GM08714 (cell line): ENCODE results near the gene CHPF2.
A peak's percentile ranks its signal among the peaks of the same experiment; 100 is the strongest.

ENCODE experiments used
- H3K4me3 ChIP-seq: fragments of 200-500 bp; sonication (Bioruptor generic); 2 replicates; pipeline ENCODE4 v1.5.1; 2014; ENCODE audit warnings: mild to moderate bottlenecking, low read length, inconsistent platforms
- ZNF274 ChIP-seq: IDR thresholded peaks from 2 replicates; pipeline ENCODE4 v1.6.1; 2012; ENCODE audit warnings: mild to moderate bottlenecking, low read depth, low read length

The CHPF2 gene

GRCh38 chr7:151242159-151243044 lies 10.1 kb downstream of the CHPF2 start:
- no peak overlapping the region for H3K4me3 ChIP-seq
- no peak for TF ChIP-seq ZNF274

- no peak overlapping the region for H3K4me3 ChIP-seq
- TF ChIP-seq ZNF274, result no peak
Measured at GRCh38 chr7:151243045-151243349, 10.7 kb downstream of the CHPF2 start.

- no peak for TF ChIP-seq ZNF274
- no peak overlapping the region; the same call in 1 of the 2 replicates for H3K4me3 ChIP-seq
Measured at GRCh38 chr7:151243408-151244195, 11.3 kb downstream of the CHPF2 start.

DNA sequence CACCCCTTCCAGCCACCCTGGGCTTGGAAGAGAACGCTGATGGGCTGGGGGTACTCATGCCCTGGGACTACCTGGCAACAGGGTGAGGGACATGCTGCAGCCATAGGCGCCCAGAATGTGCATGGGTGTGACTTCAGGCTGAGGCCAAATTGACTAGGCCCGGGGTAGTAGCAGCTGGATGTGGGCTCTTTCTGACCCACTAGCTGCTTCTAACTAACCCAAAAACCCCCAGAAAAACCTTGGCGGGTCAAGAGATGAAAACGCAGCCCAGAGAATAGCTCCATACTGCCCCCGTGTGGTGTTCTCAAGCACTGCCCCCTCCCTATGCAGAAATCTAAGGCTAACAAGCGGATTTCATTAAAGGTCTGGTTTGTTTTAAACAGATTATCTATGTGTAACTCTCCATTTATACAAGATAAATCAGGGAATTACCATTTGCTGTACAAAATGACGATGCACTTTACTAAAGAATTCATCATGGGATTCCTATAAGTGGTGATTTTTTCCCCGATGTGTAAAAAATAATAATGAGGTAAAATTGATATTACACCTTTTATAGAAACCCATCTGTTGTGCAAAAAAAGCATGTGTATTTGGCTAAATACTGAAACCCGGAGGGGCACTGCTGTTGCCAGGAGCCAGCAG lies 12.0 kb downstream of the CHPF2 start:
- TF ChIP-seq ZNF274, result no peak
- H3K4me3 ChIP-seq, result no peak overlapping the region

- TF ChIP-seq ZNF274, result no peak
- peak overlapping the region; percentile 6; the same call in 1 of the 2 replicates for H3K4me3 ChIP-seq
Measured at GRCh38 chr7:151244841-151245346, 12.6 kb downstream of the CHPF2 start.

DNA sequence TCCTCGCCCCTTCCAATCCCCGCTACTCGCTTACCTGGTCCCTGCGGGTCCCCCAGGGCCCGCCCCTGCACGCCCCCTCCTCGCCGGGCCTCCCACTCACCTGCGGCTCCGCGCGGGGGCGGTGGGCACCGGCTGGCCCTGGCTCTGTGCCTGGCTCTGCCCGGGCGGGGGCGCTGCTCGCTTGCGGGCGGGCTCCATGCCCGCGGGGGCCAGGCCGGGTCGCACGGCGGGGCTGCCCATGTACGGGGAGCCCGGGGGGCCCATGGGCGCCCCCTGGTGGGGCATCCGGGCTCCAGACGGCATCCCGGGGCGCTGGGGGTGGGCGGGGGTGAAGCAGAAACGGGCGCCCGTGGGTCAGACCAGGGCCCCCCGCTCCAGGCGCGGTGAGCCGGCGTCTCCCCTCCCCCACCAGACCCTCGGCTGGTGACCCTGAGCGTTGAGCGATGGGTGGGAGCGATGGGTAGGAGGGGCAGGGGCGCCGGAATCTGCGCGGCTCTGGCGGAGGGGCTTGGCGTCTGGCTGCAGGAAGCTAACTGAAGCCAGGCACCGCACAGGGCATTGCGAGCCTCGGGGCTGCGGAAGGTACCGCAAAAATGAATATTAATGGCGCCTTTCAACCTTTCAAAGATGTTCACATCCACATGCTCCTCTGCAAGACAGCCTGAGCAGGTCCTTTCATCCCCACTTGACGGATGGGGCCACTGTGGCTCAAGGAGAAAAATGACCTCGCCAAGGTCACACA lies 13.2 kb downstream of the CHPF2 start:
- H3K4me3 ChIP-seq, result peak overlapping the region; percentile 6; the same call in 1 of the 2 replicates
- TF ChIP-seq ZNF274, result no peak

GRCh38 chr7:151246102-151246850 lies 14.0 kb downstream of the CHPF2 start:
- H3K4me3 ChIP-seq, result no peak overlapping the region
- no peak for TF ChIP-seq ZNF274

GRCh38 chr7:151246851-151247580 lies 14.7 kb downstream of the CHPF2 start:
- no peak overlapping the region for H3K4me3 ChIP-seq
- TF ChIP-seq ZNF274, result no peak

GRCh38 chr7:151247611-151248345 lies 15.5 kb downstream of the CHPF2 start:
- no peak for TF ChIP-seq ZNF274
- no peak overlapping the region for H3K4me3 ChIP-seq

GRCh38 chr7:151248346-151249033 lies 16.2 kb downstream of the CHPF2 start, which contains the start of gene SMARCD3:
Gene SMARCD3 (minus strand): TSS chr7:151248694. CDS start chr7:151248562, 132 bp downstream.
- TF ChIP-seq ZNF274, result no peak
- H3K4me3 ChIP-seq, result no peak within 1 kb of the TSS

DNA sequence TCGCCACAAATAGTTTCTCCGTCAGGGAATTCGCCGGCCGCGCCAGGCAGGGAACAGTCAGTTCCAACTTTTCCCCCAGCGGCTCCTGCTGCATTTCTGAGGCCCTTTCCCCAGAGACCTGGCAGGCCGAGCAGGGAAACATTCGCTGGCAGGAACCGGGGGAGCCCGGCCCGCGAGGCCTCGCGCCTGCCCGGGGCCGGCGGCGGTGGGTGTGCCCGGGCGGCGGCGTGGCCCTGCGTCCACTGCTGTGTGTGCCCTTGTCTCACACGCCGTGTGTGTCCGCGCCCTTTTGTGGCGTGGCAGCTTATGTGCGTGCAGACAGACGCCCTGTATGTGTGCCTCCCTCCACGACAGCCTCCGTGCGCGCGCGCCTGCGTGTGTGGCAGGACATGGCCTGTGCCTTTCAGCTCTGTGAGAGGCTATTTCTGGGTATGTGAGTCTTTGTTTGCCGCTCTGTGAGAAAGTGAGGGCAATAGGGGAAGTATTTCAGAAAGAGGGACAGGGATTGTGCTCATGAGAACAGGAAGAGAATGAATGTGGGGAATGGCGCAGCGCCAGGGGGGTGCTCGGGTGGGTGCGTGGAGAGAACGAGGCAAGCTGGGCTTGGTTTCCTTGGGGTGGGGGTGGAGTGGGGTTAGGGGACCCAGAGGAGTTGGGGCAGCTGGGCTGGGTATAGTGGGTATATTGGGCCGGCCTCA lies 16.9 kb downstream of the CHPF2 start:
- TF ChIP-seq ZNF274, result no peak
- H3K4me3 ChIP-seq, result no peak overlapping the region

- no peak for TF ChIP-seq ZNF274
- H3K4me3 ChIP-seq, result no peak overlapping the region
Measured at GRCh38 chr7:151249732-151250072, 17.4 kb downstream of the CHPF2 start.
